PC-9 (cell line): ENCODE results near the gene PPP1R11. TPM values are rescaled to one million over a fixed set of nuclear protein-coding genes. Genes with fewer than 3 reads are reported as not detected.

ENCODE experiments used
- total RNA-seq: library from RNA; stranded (reverse); gene quantifications from 2 replicates; pipeline ENCODE4 v1.2.3, GENCODE V29; 2021

PPP1R11 gene
- total RNA-seq, 1 experiment from 2014 or later = 48.3 TPM

Other genes with a start within 250 kb of the PPP1R11 start
- 0.38 and 0.50 TPM in 2 replicates for gene HLA-G, start 239.4 kb upstream of the PPP1R11 start, total RNA-seq
- gene HLA-A, start 124.7 kb upstream of the PPP1R11 start, total RNA-seq = 168 and 261 TPM in 2 replicates
- gene POLR1H, start 5.9 kb upstream of the PPP1R11 start, total RNA-seq = 33.3 and 37.6 TPM in 2 replicates
- 7.3 and 7.5 TPM in 2 replicates for gene RNF39, start 8.6 kb downstream of the PPP1R11 start, total RNA-seq
- not detected in 2 replicates for gene TRIM31, start 45.9 kb downstream of the PPP1R11 start, total RNA-seq
- gene TRIM40, start 68.9 kb downstream of the PPP1R11 start, total RNA-seq = not detected in 2 replicates
- gene TRIM10, start 94.0 kb downstream of the PPP1R11 start, total RNA-seq = not detected in 2 replicates
- gene TRIM15, start 96.3 kb downstream of the PPP1R11 start, total RNA-seq = not detected in 2 replicates
- 45.3 and 53.9 TPM in 2 replicates for gene TRIM26, start 146.2 kb downstream of the PPP1R11 start, total RNA-seq